KOPT-K1 (cell line): Measurements from ENCODE around the gene CELA2A.
"Not testable (repeated sequence)": the region's sequence is repeated elsewhere in the genome, so short reads cannot be mapped to it uniquely, and the experiment has no call there.

Experiments
- H3K27ac ChIP-seq: fragments of 200-600 bp; sonication (generic); 2 replicates; pipeline ENCODE4 v1.5.1; 2016; ENCODE audit warnings: antibody characterized with exemption, mild to moderate bottlenecking, low read depth, low read length; ENCODE audit not compliant: poor library complexity, severe bottlenecking
- H3K36me3 ChIP-seq: fragments of 200-600 bp; sonication (generic); 2 replicates; pipeline ENCODE4 v1.5.1; 2017; ENCODE audit warnings: antibody characterized with exemption, mild to moderate bottlenecking, low read length, moderate library complexity; ENCODE audit not compliant: insufficient read depth
- H3K9me3 ChIP-seq: fragments of 200-600 bp; sonication (generic); 2 replicates; pipeline ENCODE4 v1.5.1; 2017; ENCODE audit warnings: antibody characterized with exemption, low read length, mild to moderate bottlenecking; ENCODE audit not compliant: insufficient read depth, poor library complexity, severe bottlenecking

CELA2A gene

DNA sequence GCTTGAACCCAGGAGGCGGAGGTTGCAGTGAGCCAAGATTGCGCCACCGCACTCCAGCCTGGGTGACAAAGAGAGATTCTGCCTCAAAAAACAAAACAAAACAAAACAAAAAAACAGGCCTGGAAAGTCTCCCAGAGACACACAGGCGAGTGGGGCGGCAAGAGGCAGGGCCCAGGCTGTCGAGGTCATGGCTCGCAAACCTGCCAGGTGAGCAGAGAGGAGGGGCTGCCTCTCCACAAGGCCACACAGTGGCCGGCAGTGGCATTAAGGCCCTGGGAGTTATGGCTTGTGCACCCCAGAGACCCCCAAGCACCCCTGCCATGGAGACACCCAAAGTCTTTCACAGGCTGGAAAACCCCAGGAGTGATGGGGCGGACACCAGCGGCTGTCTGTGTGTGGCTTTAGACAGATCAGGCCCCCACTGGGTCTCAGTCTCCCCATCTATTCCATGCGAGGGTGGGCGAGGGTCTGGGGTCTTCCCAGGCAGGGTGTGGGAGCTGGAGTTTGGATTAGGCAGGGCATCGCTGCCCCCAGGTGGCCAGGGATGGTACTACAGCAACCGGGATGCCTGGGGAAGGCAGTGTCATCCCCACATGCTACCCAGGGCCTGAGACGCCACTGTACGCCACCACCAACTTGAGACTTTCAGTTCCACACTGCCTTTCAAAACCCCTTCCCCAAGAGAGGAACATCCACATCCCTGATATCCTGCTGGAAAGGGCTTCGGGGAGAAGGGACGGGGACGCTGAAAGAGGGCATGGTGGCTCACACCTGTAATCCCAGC lies 25.6 kb upstream of the CELA2A start:
- Histone ChIP-seq H3K9me3 (no peaks in the 10 kb centered on the region), H3K36me3 (peaks cover 23% of the 10 kb centered on the region; the same call in 1 of the 2 replicates), H3K27ac (no peak overlapping the region)

DNA sequence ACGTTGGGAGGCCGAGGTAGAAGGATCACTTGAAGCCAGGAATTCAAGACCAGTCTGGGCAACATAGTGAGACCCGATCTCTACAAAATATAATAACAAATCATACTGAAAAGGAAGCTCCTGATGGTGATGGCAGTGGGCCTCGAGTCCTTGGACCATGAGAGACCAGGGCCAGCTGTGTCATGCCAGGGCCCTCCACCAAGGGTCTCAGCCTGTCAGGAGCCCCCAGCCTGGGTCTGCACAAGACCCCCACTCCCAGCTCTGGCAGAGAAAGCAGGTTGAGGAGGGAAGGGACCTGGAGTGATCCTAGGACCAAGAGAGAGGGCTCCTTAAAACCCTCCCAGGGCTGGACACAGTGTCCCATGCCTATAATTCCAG lies 25.0 kb upstream of the CELA2A start:
- no peaks in the 10 kb centered on the region for H3K9me3 ChIP-seq
- peaks cover 18% of the 10 kb centered on the region; the same call in 1 of the 2 replicates for H3K36me3 ChIP-seq
- no peak overlapping the region for H3K27ac ChIP-seq

DNA sequence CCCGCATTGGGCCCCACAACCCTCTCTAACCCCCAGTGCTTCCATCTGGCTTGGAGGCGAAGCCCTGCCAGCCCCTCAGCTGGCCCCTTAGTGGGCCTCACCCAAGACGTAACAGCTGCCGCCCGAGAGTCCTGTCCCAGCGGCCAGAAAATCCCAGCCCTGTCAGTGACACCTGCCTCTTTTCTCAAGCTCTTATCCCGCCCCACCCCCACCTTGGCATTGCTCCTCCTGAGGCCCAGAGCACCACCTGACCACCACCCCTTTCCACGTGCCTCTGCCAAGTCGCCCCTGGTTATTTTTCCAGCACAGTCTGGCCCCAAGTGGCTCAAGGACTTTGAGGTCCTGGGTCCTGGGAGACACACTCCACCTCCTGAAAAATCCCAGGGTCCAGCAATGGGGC lies 24.2 kb upstream of the CELA2A start:
- Histone ChIP-seq H3K27ac (no peak overlapping the region), H3K9me3 (no peaks in the 10 kb centered on the region), H3K36me3 (peaks cover 11% of the 10 kb centered on the region; the same call in 1 of the 2 replicates)

DNA sequence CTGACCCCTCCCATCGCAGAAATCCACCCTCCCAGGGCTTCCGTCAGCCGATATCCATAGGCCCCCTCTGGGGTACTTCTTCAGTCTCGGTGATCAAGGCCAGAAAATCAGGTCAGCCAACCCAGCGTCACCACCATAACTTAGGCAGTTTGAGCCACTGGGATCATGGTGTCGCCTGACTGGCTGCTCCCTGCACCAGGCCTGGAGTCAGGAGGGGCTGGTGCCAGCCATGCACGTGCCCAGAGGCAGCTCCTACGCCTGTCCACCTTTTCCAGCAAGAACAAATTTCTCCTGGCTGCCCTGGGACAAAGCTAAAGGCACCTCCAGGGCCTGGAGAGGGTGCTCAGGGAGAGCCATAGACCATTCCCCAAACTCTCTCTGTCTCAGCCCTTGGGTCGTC lies 23.1 kb upstream of the CELA2A start:
- H3K27ac ChIP-seq, result no peak overlapping the region
- H3K36me3 ChIP-seq, result peaks cover 3% of the 10 kb centered on the region; the same call in 1 of the 2 replicates
- H3K9me3 ChIP-seq, result no peaks in the 10 kb centered on the region

DNA sequence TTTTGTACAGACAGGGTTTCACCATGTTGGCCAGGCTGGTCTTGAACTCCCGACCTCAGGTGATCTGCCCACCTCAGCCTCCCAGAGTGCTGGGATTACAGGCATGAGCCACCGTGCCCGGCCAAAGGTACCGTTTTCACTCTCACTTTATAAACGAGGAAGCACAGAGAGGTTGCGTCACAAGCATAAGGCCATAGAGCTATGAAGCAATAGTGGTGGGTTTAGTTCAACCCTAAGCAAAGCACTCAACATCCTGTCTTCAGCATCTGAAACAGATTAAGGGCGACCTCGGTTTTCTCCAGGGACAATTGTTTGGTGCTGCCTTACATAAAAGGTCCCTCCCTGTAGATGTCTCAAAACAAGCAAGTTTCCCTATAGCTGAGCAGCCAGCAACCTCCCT lies 21.8 kb upstream of the CELA2A start:
- H3K9me3 ChIP-seq, H3K36me3 ChIP-seq, H3K27ac ChIP-seq: not testable (repeated sequence)

DNA sequence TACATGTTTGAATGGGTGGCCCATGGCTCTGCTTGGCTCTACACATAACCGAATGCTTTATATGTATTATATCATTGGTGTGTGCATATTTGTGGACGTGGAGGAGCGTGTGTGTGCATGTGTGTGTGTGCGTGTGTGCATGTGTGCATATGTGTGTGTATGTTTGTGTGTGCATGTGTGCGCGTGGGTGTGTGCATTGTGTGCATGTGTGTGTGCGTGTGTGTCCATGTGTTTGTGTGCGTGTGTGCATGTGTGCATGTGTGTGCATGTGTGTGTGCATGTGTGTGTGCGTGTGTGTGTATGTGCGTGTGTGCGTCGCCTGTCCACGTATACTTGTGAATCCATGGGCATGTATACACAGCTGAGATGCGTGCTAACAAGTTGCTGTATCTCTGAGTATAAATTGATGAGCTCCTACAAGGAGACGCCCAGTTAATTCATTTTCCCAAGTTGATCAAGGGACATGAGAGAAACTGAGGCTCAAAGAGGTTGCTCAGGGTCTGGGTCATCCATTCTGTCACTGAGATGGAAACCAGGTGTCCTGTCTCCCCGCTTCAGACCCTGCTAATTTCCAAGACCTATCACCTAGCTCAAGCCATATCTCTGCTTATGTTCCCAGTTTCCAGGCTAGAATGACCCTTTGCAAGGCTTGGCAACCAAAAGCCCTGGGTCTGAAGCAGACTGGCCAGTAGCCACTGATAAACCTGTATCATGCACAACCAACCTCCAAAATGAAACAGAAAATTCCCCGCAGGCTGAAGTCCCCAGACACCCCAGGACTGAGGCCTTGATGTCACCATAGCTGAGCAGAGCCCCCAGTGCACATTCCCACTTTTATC lies 21.1 kb upstream of the CELA2A start:
- H3K27ac ChIP-seq, result no peak overlapping the region
- no peaks in the 10 kb centered on the region for H3K9me3 ChIP-seq
- H3K36me3 ChIP-seq, result peaks cover 3% of the 10 kb centered on the region; the same call in 1 of the 2 replicates

DNA sequence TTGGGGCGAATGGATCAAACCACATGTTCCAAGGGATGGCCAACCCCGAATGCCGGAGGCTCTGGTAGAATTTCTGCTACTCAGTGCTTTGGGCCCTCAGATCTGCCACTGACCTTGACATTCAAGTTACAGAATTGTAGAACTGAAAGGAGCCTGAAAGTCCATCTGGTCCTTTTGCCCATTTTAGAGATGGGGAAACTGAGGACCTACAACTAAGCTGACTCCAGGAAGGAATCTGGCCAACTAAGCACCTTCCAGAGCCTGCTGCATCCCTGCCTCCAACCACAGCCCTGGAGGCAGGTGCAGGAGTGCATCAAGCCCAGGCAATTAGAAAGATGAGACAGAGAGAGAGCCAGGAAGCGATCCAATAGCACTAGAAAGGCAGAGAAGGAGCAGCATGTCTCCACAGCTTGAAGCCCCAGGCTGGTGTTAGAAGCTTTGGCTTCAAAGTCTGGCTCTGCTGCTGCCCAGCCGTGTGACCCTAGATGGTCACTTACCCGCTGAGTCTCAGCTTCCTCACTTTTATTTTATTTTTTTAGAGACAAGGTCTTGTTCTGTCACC lies 19.6 kb upstream of the CELA2A start:
- H3K9me3 ChIP-seq, result no peaks in the 10 kb centered on the region
- no peak overlapping the region for H3K27ac ChIP-seq
- no peaks in the 10 kb centered on the region for H3K36me3 ChIP-seq

DNA sequence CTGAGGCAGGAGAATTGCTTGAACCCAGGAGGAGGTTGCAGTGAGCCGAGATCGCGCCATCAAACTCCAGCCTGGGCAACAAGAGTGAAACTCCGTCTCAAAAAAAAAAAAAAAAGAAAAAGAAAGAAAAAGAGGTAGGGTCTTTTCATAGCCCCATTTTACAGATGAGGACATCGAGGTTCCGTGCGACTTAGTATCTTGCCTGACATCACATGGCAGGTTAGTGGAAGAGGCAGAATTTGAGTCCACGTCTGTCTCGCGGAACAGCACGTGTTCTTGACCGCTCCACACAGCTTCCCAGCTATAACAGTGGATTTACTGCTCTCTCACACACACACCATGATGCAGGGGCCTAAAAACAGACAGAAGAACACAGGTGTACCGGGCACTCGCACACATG lies 17.2 kb upstream of the CELA2A start:
- Histone ChIP-seq H3K36me3 (no peaks in the 10 kb centered on the region), H3K27ac (no peak overlapping the region), H3K9me3 (no peaks in the 10 kb centered on the region)

DNA sequence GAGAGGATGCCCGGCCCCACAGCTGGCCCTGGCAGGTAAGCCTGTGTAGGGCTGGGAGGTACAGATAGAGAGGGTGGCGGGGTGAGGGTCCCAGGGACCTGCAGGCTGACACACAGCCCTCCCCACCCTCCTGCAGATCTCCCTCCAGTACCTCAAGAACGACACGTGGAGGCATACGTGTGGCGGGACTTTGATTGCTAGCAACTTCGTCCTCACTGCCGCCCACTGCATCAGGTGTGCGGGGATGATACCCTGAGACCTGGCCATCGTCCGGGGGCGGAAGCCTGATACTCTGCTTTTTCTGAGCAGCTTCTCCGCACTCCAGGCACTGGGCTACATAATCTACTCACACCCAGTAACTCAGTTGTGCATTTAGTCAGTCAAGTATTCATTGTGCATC lies 16.2 kb upstream of the CELA2A start:
- no peaks in the 10 kb centered on the region for H3K9me3 ChIP-seq
- H3K36me3 ChIP-seq, result no peaks in the 10 kb centered on the region
- no peak overlapping the region for H3K27ac ChIP-seq

DNA sequence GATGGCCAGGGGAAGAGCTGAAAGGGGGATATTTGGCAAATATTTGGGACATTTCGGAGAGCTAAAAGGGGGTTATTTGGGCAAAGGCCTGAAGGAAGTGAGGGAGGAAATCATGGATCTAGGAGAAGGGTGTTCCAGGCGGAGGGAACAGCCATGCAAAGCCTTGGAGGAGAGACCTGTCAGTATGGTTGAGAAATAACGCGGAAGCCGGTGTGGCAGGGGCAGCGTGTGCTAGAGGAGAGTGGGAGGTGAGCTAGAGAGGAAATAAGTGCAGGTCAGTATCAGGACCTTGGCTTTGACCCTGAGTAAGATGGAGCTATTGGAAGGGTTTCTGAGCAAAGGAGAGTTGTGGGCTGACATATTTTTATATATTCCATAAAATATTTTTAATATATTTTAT lies 15.3 kb upstream of the CELA2A start:
- Histone ChIP-seq H3K9me3 (no peaks in the 10 kb centered on the region), H3K36me3 (no peaks in the 10 kb centered on the region), H3K27ac (no peak overlapping the region)

DNA sequence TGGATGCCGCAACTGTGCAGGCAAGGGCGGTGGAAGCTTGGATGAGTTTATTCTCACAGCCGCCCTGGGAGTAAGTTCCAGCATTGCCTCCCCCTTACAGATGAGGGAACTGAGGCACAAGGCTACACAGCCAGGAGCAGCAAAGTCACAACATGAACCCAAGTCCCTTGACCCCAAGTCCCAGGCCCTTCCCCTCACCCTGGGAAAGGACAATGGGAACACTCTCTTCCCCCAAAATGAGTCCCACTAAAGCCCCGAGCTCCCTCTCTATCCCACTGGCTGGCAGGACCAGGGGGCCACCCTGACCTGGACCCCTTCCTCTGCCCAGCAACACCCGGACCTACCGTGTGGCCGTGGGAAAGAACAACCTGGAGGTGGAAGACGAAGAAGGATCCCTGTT lies 14.4 kb upstream of the CELA2A start:
- Histone ChIP-seq H3K36me3 (no peaks in the 10 kb centered on the region), H3K27ac (no peak overlapping the region), H3K9me3 (no peaks in the 10 kb centered on the region)

DNA sequence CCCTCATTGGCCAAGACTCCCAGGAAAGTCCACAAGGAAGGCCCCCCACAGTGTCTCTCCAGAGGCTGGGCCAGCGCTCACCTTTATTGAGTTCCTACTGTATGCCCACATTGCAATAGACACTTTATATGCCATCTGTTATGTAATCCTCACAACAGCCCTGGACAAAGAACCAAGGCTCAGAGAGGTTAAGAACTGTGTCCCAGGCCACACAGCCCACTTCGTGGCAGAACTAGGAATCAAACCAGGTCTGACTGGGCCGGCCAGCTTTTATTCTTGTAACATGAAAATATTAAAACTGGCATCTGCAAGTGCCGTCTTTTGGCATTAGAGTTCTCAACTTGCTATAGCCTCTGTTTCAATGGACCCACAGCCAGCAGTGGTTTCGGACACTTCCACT lies 13.8 kb upstream of the CELA2A start:
- Histone ChIP-seq H3K36me3 (no peaks in the 10 kb centered on the region), H3K27ac (no peak overlapping the region), H3K9me3 (no peaks in the 10 kb centered on the region)

DNA sequence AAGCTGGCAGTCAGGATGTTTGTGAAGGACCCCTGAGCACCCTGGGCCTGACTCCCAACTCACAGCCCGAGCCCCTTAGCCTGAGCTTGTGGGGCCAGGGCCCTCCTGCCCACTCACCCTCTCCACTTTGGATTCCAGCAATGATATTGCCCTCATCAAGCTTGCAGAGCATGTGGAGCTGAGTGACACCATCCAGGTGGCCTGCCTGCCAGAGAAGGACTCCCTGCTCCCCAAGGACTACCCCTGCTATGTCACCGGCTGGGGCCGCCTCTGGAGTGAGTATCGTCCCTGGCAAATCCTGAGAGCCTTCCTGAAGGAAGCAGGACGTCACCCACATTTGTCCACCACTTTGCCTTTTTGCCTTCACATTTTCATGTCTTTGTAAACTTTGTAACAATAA lies 13.3 kb upstream of the CELA2A start:
- H3K27ac ChIP-seq, result no peak overlapping the region
- H3K36me3 ChIP-seq, result no peaks in the 10 kb centered on the region
- no peaks in the 10 kb centered on the region for H3K9me3 ChIP-seq

DNA sequence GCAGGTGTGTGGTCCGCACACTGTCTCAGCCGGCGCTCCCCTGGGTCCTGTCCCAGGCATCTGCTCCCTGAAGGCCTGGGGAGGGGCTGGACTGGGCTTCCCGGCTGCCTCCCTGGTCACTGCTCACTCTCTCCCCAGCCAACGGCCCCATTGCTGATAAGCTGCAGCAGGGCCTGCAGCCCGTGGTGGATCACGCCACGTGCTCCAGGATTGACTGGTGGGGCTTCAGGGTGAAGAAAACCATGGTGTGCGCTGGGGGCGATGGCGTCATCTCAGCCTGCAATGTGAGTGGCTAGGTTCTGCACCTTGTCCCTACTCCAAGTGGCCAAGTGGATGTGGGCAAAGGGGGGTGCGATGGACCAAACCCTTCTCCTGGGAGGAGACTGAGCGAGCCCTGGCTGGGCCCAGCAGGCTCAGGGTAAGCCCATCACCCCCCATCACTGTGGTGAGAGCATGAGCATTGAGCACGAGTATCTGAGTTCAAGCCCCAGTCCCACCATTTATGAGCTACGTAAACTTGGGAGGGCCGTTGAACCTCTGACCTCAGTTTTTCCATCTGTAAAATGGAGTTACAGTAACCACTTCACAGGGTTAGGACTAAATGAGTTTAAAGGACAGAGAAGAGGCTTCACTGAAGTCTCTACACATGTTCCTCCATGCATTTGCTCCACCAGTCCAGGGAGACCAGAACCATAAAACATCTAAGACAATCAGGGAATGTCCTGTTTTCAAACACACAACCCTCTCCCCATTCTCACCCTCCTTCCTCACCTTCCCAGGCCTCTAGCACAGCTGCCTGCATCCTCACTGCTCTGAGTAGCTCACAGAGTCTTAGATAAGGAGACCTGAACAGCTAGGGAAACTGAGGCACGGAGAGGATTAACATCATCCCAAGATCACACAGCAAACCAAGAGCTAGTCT lies 11.8 kb upstream of the CELA2A start:
- Histone ChIP-seq H3K36me3 (no peaks in the 10 kb centered on the region), H3K9me3 (no peaks in the 10 kb centered on the region), H3K27ac (no peak overlapping the region)
